ENCODE measurements around the gene AGFG1.

DNA sequence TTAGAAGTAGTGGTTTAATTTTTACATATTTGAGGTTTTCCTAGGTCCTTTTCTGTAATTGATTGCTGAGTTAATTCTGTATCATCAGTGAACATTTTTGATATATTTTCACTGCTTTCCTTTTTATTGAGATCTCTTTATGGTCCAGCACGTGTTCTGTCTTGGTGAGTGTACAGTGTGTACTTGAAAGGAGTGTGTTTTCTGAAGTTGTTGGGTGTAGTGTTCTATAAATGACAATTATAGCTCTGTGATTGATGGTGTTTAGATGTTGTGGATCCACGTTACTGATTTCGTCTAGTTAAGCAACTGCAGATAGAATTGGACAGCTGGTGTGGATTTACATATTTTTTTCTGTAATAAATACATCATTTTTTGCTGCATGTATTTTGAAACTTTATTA, 32.7 kb downstream of the AGFG1 start:
- TF ChIP-seq, protein P1, sequence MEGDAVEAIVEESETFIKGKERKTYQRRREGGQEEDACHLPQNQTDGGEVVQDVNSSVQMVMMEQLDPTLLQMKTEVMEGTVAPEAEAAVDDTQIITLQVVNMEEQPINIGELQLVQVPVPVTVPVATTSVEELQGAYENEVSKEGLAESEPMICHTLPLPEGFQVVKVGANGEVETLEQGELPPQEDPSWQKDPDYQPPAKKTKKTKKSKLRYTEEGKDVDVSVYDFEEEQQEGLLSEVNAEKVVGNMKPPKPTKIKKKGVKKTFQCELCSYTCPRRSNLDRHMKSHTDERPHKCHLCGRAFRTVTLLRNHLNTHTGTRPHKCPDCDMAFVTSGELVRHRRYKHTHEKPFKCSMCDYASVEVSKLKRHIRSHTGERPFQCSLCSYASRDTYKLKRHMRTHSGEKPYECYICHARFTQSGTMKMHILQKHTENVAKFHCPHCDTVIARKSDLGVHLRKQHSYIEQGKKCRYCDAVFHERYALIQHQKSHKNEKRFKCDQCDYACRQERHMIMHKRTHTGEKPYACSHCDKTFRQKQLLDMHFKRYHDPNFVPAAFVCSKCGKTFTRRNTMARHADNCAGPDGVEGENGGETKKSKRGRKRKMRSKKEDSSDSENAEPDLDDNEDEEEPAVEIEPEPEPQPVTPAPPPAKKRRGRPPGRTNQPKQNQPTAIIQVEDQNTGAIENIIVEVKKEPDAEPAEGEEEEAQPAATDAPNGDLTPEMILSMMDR (IDR thresholded peaks at IDR 0.05), result no peak
- TF ChIP-seq POLR2A (IDR thresholded peaks at IDR 0.05), result no peak

Measured in heart left ventricle (tissue), 13 donors.